ENCODE data around the gene PRKAG2.

PRKAG2 gene

GRCh38 chr7:151889406-151890354, 12.8 kb upstream of the PRKAG2 start:
- H3K27ac ChIP-seq: no peak overlapping the region
- no peak for TF ChIP-seq ZFX (IDR thresholded peaks at IDR 0.05; ENCODE audit: borderline replicate concordance)
- no peak for TF ChIP-seq CTCF (IDR thresholded peaks at IDR 0.05)

GRCh38 chr7:151888079-151889067, 11.5 kb upstream of the PRKAG2 start:
- TF ChIP-seq CTCF (IDR thresholded peaks at IDR 0.05) (peak; percentile 31), ZFX (IDR thresholded peaks at IDR 0.05; ENCODE audit: borderline replicate concordance) (no peak)
- no peak overlapping the region for H3K27ac ChIP-seq

DNA sequence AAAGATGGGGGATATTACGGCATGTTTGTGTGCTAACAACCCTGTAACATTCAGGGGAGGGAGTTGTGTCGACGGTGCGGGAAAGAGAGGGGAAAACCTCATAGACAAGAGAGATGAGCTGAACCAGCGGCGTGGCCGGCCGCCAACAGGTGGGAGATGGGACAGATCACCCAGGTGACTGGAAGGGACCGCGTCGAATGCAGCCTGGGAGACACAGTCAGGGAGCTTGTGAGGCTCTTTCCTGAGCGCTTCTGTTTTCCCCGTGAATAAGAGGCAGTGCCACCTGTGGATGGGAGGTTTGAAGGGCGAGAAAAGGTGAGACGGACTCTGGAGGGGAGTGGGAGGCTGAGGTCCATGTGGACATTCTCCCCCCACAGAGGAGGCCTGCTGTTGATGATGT, 9.9 kb upstream of the PRKAG2 start:
- TF ChIP-seq ZFX (IDR thresholded peaks at IDR 0.05; ENCODE audit: borderline replicate concordance) (no peak), CTCF (IDR thresholded peaks at IDR 0.05) (no peak)
- no peak overlapping the region for H3K27ac ChIP-seq

DNA sequence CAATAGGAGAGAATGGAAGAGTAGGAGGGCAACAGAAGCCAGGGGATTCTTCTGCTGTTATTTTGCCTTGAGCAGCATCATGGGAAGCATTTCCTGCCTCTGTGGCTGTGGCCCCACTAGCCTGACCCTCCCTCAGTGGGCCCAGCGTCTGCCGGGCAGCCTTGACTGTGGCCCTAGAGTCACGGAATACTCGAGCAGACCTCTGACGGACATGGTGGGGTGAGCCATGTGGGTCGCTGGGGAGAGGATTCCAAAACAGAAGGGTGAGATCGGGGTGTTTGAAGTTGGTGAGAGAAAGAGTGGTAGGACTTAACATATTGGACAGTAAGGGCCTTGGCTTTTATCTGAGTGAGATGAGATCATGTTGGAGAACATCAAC, 8.3 kb upstream of the PRKAG2 start:
- H3K27ac ChIP-seq: no peak overlapping the region
- no peak for TF ChIP-seq CTCF (IDR thresholded peaks at IDR 0.05)

DNA sequence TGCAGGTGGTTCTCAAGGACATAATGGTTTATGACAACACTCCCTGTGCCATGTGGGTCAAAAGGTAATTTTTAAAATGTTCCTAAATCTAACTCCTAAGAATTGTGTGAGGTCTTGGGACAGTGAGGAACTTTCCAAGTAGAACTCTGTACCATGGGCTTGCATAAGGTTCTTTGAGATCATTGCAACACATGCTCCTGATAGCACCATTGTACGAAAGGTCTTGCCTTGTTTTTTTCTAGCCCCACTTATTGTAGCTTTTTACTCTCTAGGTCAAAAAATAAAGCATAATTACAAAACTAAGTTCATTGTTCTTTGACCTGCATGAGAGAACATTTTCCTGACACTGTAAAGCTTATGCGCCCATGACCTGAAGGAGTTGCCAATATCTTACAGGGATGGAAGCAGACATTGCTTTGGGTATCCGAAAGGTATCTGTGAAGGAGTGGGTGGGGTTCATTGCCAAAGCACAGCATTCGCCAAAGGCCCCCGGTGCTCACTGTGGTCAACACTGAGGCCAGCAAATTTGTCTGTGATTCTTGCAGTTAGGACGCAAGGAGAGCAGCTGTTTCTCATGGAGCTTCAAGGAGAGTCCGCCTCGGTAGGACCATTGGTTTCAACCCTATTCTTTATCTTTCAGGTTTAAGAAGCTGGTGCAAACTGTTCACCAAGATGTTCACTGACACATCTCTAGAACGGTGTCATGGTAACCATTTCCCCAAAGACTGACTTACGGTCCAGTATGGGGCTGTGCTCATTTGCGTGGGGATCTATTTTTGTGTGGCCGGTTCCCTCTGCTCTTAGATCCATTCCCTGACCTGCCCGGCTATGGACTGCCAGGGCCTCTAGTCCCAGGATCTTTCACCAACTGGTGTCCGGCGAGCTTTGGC, 7.6 kb upstream of the PRKAG2 start:
- H3K27ac ChIP-seq: no peak overlapping the region
- no peak for TF ChIP-seq ZFX (IDR thresholded peaks at IDR 0.05; ENCODE audit: borderline replicate concordance)
- TF ChIP-seq CTCF (IDR thresholded peaks at IDR 0.05): no peak

- TF ChIP-seq CTCF (IDR thresholded peaks at IDR 0.05) (no peak), ZFX (IDR thresholded peaks at IDR 0.05; ENCODE audit: borderline replicate concordance) (no peak)
- no peak overlapping the region for H3K27ac ChIP-seq
Observed at GRCh38 chr7:151883857-151884256, 6.9 kb upstream of the PRKAG2 start.
